HG03045 (cell line): ENCODE results near the gene FARS2.

ENCODE experiments used
- ATAC-seq: cut with Tn5 transposase; IDR thresholded peaks from one replicate; pipeline ENCODE4 v1.9.1; 2021; ENCODE audit warnings: mild to moderate bottlenecking, moderate library complexity; ENCODE audit not compliant: unreplicated experiment

Gene FARS2

GRCh38 chr6:5710936-5711335 is 449.6 kb downstream of the FARS2 start:
- no peak for ATAC-seq

- no peak for ATAC-seq
Measured at GRCh38 chr6:5712349-5713215, 451.3 kb downstream of the FARS2 start.

GRCh38 chr6:5713519-5713918 is 452.2 kb downstream of the FARS2 start:
- no peak for ATAC-seq

- ATAC-seq = no peak
Measured at GRCh38 chr6:5718231-5718947, 457.1 kb downstream of the FARS2 start.

- ATAC-seq = peak; percentile 95
Measured at GRCh38 chr6:5723841-5724691, 462.8 kb downstream of the FARS2 start.

GRCh38 chr6:5724911-5725310 is 463.6 kb downstream of the FARS2 start:
- no peak for ATAC-seq

GRCh38 chr6:5726976-5727718 is 465.8 kb downstream of the FARS2 start:
- ATAC-seq = no peak

- ATAC-seq = no peak
Measured at GRCh38 chr6:5728351-5729079, 467.2 kb downstream of the FARS2 start.

GRCh38 chr6:5729080-5729434 is 467.7 kb downstream of the FARS2 start:
- no peak for ATAC-seq

GRCh38 chr6:5729813-5730517 is 468.7 kb downstream of the FARS2 start:
- no peak for ATAC-seq

GRCh38 chr6:5730585-5731263 is 469.4 kb downstream of the FARS2 start:
- ATAC-seq = no peak

- ATAC-seq = no peak
Measured at GRCh38 chr6:5731435-5731834, 470.1 kb downstream of the FARS2 start.

GRCh38 chr6:5732496-5732895 is 471.2 kb downstream of the FARS2 start:
- ATAC-seq = no peak

- ATAC-seq = no peak
Measured at GRCh38 chr6:5736016-5736738, 474.9 kb downstream of the FARS2 start.

GRCh38 chr6:5737460-5737859 is 476.1 kb downstream of the FARS2 start:
- ATAC-seq = no peak

GRCh38 chr6:5738211-5738610 is 476.9 kb downstream of the FARS2 start:
- ATAC-seq = no peak

- ATAC-seq = no peak
Measured at GRCh38 chr6:5744497-5744896, 483.2 kb downstream of the FARS2 start.

GRCh38 chr6:5745081-5745480 is 483.8 kb downstream of the FARS2 start:
- ATAC-seq = no peak
